GM19328 (cell line): ENCODE results near the gene SPIN2A.
"Not testable (repeated sequence)": the region's sequence is repeated elsewhere in the genome, so short reads cannot be mapped to it uniquely, and the experiment has no call there.

Experiments
- ATAC-seq: cut with Tn5 transposase; IDR thresholded peaks from one replicate; pipeline ENCODE4 v1.9.1; 2021; ENCODE audit warnings: mild to moderate bottlenecking, moderate library complexity; ENCODE audit not compliant: unreplicated experiment

SPIN2A gene

DNA sequence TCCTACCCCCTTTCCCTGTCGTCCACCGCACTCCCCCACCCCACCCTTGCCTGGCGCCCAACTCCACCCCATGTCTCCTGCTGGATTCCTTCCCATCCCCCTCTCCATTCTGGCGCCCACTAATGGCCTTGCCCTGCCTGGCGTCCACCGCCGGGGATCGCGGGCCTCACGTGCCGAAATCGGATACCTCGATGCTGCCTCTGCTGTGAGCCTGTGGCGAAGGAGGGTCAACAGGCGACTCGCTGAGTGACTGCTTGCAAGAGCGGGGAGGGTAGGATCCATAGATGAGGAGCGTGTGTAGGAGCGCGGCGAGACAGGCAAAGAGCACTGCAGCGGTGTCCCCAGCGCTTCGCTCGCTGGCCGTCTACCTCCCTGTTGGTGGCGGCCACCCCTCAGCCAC is at the start of gene SPIN2A:
TSS of gene SPIN2A (minus strand) at position 325 of the 400 bp plus-strand sequence. CDS start 800 bp downstream, outside the sequence.
- ATAC-seq: not testable (repeated sequence)

DNA sequence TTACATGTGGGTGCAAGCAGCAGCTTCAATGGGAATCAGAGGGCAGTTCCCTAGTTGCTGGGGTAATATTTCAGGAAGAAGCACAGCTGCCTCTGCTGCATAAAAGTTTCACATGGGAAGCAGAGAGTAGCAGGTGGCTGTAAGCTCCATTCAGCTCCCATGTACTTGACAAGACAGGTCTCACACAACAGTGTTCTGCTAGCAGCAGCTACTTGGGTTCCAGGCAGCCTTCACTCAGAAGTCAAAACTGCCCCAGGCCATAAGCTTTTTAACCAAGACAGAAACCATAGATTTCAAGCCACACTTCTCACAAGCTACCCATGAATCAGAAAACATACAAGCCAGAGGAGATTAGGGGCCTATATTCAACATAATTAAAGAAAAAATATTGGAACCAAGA is 41.4 kb upstream of the SPIN2A start:
- no peak for ATAC-seq

DNA sequence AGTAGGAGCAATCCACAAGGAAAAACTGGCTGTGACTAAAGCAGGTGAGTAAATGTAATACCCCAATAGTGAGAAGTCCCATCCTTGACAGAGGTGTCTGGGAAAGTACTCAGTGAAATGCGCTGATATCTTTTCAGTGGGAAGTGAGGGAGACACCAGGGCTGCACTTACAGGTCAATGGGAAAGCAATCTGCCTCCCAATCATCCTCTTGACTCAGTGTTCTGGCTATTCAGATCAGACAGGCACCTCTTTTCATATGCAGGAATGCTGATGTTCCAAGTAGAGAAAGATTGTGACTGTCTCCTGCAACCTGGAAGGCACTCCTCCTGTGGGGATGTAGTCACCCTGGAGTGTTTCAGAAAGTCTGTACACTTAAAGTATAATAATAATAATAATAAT is 39.9 kb upstream of the SPIN2A start:
- ATAC-seq: no peak

GRCh38 chrX:57172544-57172943 is 35.3 kb upstream of the SPIN2A start:
- no peak for ATAC-seq

DNA sequence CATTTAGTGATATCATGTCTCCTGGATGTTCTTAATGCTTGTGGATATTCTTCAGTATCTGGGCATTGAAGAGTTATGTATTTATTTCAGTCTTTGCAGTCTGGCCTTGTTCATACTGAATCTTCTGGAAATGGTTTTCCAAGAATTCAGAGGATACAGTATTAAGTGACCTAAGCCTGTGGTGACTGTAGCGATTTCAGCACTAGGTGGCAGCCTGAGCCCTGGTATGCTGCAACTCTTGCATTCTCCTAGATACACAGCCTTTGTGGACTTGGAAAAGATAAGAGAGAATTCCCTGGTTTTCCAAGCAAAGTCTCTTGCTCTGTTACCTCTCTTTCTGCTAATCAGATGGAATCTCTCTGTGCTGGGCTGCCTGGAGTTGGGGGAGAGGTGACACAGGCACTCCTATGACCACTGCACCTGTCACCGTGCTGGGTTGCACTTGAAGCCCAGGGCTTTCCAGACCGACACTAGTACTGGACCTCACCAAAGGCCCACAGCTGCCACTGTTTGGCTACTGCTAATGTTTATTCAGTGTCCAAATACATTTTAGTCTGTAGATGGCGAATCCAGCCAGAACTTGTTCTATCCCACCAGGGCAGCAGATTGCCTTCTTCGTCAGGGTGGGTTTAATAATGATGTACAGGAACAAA is 19.3 kb upstream of the SPIN2A start:
- ATAC-seq: no peak

DNA sequence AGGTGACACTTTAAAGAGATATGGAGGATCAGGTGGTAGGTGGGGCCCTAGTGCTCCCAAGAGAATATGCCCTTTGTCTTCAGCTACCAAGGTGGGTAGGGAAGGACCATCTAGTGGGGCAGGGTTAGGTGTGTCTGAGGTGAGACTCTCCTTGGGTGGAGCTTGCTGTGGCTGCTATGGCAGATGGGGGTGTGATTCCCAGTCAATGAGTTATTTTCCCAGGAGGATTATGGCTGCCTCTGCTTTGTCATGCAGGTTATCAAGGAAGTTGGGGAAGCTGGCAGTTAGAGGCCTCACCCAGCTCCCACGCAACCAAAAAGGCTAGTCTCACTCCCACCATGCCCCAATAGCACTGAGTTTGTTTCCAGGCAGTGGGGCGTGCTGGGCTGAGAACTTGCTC is 18.0 kb upstream of the SPIN2A start:
- ATAC-seq: no peak

DNA sequence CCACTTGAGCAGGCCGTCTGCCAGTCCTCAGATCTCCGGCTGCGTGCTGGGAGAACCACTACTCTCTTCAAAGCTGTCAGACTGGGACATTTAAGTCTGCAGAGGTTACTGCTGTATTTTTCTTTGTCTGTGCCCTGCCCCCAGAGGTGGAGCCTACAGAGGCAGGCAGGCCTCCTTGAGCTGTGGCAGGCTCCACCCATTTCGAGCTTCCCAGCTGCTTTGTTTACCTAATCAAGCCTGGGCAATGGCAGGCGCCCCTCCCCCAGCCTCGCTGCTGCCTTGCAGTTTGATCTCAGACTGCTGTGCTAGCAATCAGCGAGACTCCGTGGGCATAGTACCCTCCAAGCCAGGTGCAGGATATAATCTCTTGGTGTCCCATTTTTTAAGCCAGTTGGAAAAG is 15.0 kb upstream of the SPIN2A start:
- ATAC-seq: not testable (repeated sequence)

DNA sequence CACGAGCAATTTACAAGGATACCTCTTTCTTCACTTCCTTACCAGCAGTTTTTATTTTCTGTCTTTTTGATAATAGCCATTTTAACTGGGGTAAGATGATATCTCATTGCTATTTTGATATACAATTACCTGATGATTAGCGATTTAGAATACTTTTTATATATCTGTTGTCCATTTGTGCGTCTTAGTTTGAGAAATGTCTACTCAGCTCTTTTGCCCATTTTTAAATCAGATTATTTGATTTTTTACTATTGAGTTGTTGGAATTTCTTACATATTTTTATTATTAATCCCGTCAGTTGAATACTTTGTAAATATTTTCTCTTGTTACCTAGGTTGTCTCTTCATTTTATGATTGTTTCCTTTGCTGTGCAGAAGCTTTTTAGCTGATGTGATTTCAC is 1.5 kb upstream of the SPIN2A start:
- ATAC-seq: no peak

DNA sequence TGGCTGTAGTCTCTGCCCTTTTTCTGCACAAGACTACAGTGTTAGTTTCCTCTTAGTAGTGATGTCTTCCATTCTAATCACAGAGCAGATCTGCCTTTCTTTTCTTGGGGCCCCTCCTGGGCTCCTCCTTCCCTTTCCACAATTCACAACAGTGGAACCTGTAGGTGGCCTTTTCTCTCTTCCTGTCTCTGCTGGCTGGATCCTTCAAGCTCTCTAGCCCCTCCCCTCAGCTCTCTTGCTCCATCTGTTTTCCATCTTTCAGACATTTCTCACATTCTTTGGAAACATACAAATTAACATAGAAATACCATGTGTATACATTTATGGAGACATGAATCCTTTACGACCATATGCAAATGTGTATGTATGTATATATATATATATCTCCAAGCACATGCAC is 304 bp upstream of the SPIN2A start:
- ATAC-seq: no peak

- not testable (repeated sequence) for ATAC-seq
Measured at GRCh38 chrX:57136589-57136988, 608 bp downstream of the SPIN2A start.

GRCh38 chrX:57135287-57135686 is 1.9 kb downstream of the SPIN2A start:
- no peak for ATAC-seq

DNA sequence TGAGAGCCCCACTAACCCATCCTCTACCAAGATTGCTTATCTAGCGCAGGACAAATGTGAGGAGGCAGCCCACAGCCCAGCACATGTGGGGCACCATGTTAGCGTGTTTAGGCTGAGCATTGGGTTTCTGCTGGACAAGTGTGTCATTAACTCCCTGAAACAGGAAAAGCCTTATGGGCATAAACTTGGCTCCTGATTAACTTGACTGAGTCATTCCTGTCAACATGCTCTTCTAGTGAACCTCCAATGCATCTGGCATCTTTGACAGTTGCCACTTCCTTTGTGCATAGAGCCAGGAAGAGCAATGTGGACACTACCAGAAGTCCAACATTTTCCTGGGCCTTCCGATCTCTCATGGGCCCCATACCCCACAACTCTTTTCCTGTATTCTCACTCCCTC is 2.5 kb downstream of the SPIN2A start:
- ATAC-seq: no peak

- ATAC-seq: no peak
Measured at GRCh38 chrX:57133706-57134105, 3.5 kb downstream of the SPIN2A start.

- ATAC-seq: not testable (repeated sequence)
Measured at GRCh38 chrX:57133284-57133683, 3.9 kb downstream of the SPIN2A start.

DNA sequence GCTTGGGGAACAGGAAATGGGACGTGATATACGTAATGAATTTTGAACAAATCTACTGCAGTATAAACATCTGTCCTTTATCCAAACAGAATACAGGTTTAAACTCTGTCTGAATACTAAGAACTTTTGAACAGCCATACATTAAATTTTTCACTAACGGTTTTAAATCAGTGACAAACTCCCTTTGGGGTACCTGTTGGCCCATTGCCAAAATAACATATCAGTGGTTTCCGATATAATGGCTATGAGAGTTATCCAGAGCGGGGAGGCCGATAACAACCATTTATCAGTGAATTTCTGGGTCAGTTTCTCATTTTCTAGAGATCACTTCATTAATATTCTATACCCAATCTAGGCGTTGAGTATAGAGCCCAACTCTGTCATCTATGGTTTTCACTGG is 5.2 kb downstream of the SPIN2A start:
- no peak for ATAC-seq

GRCh38 chrX:57121816-57122215 is 15.4 kb downstream of the SPIN2A start:
- no peak for ATAC-seq

DNA sequence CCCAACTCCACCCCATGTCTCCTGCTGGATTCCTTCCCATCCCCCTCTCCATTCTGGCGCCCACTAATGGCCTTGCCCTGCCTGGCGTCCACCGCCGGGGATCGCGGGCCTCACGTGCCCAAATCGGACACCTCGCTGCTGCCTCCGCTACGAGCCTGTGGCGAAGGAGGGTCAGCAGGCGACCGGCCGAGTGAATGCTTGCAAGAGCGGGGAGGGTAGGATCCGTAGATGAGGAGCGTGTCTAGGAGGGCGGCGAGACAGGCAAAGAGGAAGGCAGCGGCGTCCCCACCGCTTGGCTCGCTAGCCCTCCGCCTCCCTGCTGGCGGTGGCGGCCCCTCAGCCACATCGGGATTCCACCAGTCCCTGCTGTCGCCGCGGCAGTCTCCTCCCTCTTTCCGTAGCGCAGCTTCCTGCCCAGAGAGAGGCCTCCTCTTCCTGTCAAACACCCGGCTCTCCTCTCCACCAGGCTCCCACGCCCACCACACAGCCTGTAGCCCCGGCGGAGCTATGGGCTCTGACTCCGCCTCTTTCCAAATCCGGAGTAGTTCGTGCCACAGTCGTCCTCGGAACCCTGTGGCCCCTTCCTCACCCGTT is 15.9 kb downstream of the SPIN2A start, which contains the start of gene SPIN2B:
TSS of gene SPIN2B (minus strand) at position 387 of the 594 bp plus-strand sequence.
- ATAC-seq: peak; percentile 100

- ATAC-seq: not testable (repeated sequence)
Measured at GRCh38 chrX:57120619-57121161, 16.5 kb downstream of the SPIN2A start.

GRCh38 chrX:57119416-57119815 is 17.8 kb downstream of the SPIN2A start:
- ATAC-seq: no peak

DNA sequence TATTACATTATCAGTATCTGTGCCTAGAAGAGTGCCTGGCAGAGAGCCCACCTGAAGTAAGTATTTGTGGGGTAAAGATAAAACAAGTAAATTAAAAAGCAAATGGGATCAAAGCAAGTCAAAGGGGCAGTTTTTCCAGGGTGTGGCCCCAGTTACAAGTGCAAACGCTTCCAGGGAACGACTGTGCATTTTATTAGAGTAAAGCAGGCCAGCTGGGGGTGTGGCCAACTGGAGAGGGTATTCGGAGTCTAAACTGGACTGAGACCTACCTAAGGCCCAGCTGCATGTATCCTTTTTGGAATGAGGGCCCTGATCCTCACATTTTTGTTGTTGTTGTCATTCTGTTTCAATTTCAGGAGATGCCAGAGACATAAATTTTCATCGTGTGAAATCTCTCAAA is 19.6 kb downstream of the SPIN2A start:
- not testable (repeated sequence) for ATAC-seq

DNA sequence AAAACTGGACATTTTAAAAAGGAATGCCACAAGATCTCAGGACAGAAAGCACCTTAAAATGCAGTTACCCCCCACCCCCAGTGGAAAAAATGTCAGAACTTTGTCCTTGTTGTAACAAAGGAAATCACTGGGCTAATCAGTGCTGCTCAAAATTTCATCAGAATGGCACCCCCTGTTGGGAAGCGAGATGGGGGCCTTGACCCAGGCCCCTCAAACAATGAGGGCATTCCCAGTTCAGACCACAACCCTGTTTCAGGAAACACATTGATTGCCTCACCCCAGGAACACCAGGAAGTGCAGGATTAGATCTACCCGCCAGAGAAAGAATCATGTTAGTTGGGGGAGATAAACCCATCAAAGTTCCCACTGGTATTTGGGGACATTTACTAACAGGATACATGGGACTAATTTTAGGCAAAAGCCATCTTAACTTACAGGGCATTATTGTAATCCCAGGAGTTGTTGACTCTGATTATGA is 32.2 kb downstream of the SPIN2A start:
- ATAC-seq: no peak

DNA sequence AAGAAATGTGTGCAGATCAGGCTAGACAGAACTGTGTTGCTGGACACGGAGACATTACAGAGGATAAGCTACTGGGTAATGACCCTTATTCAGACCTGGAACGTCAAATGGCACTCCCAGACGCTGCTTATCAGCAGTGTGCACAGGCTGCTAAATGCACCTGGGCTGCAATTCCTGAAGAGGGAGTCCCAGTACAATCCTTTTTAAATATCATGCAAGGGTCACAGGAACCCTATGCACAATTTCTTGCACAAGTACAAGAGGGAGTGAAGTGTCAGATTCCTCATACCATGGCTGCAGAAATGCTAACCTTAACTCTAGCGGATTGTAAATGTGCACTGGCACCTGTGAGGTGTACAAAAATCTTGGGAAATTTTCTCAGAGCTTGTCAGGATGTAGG is 32.8 kb downstream of the SPIN2A start:
- no peak for ATAC-seq
